Measurements from ENCODE around the gene SH2D3A.

SH2D3A gene

GRCh38 chr19:6717441-6717971 lies 49.7 kb downstream of the SH2D3A start:
- TF ChIP-seq CTCF (IDR thresholded peaks at IDR 0.05) = no peak
- no peak overlapping the region for H3K4me3 ChIP-seq (ENCODE audit: low read depth in 1 of 2, low read length in 1 of 2)
- no peaks in the 10 kb centered on the region for H3K9me3 ChIP-seq
- no peak overlapping the region for H3K27ac ChIP-seq
- H3K27me3 ChIP-seq = peaks cover 12% of the 10 kb centered on the region
- no peaks in the 10 kb centered on the region for H3K36me3 ChIP-seq
- peaks cover 28 to 29% of the 10 kb centered on the region in 2 experiments for H3K4me1 ChIP-seq (ENCODE audit: control insufficient read depth in 1 of 2, insufficient read depth in 1 of 2, low read depth in 1 of 2, low read length in 1 of 2)

- Histone ChIP-seq H3K36me3 (no peaks in the 10 kb centered on the region), H3K4me1 (ENCODE audit: control insufficient read depth in 1 of 2, insufficient read depth in 1 of 2, low read depth in 1 of 2, low read length in 1 of 2) (peaks cover 23 to 24% of the 10 kb centered on the region in 2 experiments), H3K9me3 (no peaks in the 10 kb centered on the region), H3K27ac (no peak overlapping the region), H3K27me3 (peaks cover 17% of the 10 kb centered on the region), H3K4me3 (ENCODE audit: low read depth in 1 of 2, low read length in 1 of 2) (no peak overlapping the region)
- no peak for TF ChIP-seq CTCF (IDR thresholded peaks at IDR 0.05)
Measured at GRCh38 chr19:6717036-6717435, 50.2 kb downstream of the SH2D3A start.

GRCh38 chr19:6716610-6716970 lies 50.6 kb downstream of the SH2D3A start:
- Histone ChIP-seq H3K9me3 (no peaks in the 10 kb centered on the region), H3K27me3 (peaks cover 21% of the 10 kb centered on the region), H3K4me1 (ENCODE audit: control insufficient read depth in 1 of 2, insufficient read depth in 1 of 2, low read depth in 1 of 2, low read length in 1 of 2) (peaks cover 19 to 20% of the 10 kb centered on the region in 2 experiments), H3K4me3 (ENCODE audit: low read depth in 1 of 2, low read length in 1 of 2) (no peak overlapping the region), H3K27ac (no peak overlapping the region), H3K36me3 (no peaks in the 10 kb centered on the region)
- TF ChIP-seq CTCF (IDR thresholded peaks at IDR 0.05) = no peak

GRCh38 chr19:6714749-6715555 lies 52.3 kb downstream of the SH2D3A start:
- H3K27ac ChIP-seq = no peak overlapping the region

More at GRCh38 chr19:6714749-6715555, 52.3 kb downstream of the SH2D3A start:
- Histone ChIP-seq H3K4me3 (ENCODE audit: low read depth in 1 of 2, low read length in 1 of 2) (no peak overlapping the region), H3K4me1 (ENCODE audit: control insufficient read depth in 1 of 2, insufficient read depth in 1 of 2, low read depth in 1 of 2, low read length in 1 of 2) (peaks cover 2 to 4% of the 10 kb centered on the region in 2 experiments), H3K27me3 (peaks cover 38% of the 10 kb centered on the region), H3K9me3 (no peaks in the 10 kb centered on the region), H3K36me3 (no peaks in the 10 kb centered on the region)
- TF ChIP-seq CTCF (IDR thresholded peaks at IDR 0.05) = no peak

Data from neutrophil (primary cell).